NOMO-1 treated with DMSO at 0.1 percent for 48 hours (cell line): Measurements from ENCODE around the gene GRK6.

Experiments used
- DNase-seq: peaks from one replicate; lab custom pipeline; 2025; ENCODE audit not compliant: unreplicated experiment; lab: John Stamatoyannopoulos, UW

The GRK6 gene

DNA sequence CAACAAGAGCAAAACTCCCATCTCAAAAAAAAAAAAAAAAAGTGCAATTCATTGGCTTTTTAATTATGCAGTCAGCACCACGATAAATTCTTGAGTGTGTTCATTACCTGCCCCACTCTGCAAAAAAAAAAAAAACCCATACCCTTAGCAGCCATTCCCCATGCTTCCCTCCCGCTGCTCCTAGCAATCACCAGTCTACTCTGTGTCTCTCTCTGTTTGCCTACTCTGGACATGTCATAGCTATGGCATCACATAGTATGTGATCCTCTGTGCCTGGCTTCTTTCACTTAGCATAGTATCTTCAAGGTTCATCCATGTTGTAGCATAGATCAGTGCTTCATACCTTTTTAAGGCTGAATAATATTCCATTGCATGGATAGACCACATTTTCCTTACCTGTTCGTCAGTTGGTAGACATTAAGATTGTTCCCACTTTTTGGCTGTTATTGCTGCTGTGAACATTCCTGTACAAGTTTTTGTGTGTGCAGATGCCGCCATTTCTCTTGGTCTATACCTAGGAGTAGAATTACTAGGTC lies 13.1 kb downstream of the GRK6 start:
- DNase-seq = no peak

- no peak for DNase-seq
Measured at GRCh38 chr5:177440211-177440989, 13.9 kb downstream of the GRK6 start.

GRCh38 chr5:177440990-177441780 lies 14.7 kb downstream of the GRK6 start:
- no peak for DNase-seq

- no peak for DNase-seq
Measured at GRCh38 chr5:177442066-177442826, 15.8 kb downstream of the GRK6 start.

- no peak for DNase-seq
Measured at GRCh38 chr5:177443144-177443983, 16.9 kb downstream of the GRK6 start.

- no peak for DNase-seq
Measured at GRCh38 chr5:177444106-177445051, 17.9 kb downstream of the GRK6 start.

DNA sequence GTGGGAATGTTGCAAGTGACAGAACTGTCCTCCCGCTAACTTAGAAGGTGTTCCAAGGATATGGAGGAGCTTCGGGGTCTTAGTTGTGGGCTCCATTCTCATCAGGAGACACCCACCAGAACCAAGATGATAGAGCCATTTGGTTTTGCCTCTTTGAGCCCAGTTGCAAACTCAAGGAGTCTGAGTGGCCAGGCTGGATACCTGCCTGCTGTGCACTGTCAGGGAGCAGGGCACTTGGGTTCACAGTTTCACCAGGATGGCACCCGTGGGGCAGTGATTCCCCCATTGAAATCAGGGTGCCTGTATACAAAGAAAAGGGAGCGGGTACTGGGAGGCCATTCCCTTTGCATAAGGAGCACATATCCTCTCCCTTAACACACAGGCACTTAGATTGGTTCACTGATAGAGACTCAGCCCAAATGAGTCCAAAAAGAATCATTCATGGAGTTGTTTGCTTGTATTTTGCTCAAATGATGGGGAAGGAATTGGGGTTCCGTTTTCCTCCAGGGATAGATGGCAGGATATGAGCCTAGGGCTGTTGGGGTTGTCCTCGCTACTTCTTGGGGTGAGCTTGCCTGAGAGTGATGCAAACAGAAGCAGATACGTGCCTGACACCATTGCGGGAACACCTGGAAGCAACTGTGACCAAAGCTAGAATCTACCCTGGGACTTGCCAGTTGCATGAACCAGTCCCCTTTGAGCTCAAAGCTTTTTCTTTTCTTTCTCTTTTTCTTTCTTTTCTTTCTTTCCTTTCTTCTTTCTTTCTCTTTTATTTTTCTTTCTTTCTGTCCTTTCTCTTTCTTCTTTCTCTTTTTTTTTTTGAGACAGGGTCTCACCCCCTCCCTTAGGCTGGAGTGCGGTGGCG lies 18.8 kb downstream of the GRK6 start:
- DNase-seq = no peak

DNA sequence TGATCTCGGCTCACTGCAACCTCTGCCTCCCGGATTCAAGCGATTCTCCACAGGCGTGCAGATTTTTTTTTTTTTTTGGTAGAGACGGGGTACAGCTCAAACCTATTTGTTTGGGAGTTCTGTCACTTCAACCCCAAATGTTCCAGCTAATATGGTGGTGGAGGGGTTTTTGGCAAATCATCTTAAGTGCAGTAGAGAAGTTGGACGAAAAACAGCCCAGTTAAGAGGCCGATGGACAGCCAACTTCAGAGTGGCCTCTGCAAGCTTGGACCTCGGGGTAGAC lies 19.4 kb downstream of the GRK6 start:
- no peak for DNase-seq

DNA sequence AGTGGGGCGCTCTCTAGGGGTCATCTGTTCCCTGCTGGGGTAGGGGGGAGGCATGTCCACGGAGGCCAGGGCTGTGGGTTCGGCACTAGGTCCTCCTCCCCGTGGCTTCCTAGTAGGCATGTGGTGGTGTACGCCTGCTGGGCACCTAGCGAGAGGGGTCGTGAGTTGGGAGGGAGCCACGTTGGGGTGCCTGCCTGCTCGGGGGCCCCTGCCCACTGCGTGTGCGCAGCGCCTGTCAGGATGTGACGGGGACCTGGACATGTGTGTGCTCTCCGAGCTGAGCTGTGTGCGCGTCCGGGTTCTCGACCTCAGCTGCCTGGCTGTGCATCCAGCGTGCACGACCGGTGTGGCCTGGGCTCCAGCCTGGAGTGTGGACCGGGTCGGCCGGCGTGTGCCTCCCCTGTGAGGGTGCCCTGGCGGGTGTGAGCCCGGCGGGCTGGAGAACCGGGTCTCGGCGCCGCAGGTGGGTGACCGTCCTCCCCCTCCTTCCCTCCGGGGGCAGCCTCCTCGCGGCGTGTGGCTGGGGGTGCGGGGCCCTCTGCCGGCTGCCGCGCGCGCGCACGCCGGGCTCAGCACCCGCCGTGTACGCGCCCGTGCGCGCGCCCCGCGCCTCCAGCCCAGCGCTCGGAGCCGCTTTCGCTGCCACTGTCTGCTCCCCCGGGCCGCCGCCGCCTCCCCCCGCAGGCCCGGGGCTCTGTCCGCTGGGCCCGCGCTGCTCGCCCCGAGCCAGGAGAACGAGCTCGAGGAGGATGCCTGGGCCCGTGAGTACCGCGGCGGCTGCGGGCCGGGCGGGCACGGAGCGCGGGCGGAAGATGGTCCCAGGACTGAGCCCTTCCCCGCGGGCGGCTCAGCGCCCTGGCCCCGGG lies 20.0 kb downstream of the GRK6 start, which contains the start of gene PRR7:
Gene PRR7, plus strand, starts transcription at position 615 of the 866 bp plus-strand sequence. CDS start 8,254 bp downstream, outside the sequence.
- DNase-seq = peak; percentile 64

DNA sequence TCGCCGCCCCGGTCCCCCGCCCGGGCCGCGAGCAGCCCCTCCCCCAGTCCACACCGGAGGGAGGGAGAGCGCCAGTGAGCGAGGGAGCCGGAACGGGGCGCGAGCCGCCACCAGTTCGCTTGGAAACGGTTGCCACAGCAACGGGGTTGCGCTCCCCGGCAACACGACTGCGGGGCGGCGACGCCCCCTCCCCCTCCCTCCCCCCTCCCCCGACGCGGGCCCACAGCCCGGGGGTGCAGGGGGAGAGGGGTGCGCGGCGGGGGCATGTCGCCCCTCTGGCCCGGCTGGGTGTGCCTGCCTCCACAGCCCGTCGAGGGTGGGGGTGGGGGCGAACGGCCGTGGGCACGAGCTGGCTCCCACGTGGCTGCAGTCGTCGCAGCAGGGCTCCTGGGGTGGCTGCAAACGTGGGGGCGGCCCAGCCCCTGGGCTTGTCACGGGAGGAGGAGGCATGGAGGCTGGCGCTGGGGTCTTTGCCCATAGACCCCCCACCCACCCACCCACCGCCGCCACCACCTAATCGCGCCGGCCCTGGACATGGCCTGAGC lies 20.7 kb downstream of the GRK6 start:
- DNase-seq = peak; percentile 21

GRCh38 chr5:177447611-177448243 lies 21.3 kb downstream of the GRK6 start:
- peak; percentile 12 for DNase-seq

DNA sequence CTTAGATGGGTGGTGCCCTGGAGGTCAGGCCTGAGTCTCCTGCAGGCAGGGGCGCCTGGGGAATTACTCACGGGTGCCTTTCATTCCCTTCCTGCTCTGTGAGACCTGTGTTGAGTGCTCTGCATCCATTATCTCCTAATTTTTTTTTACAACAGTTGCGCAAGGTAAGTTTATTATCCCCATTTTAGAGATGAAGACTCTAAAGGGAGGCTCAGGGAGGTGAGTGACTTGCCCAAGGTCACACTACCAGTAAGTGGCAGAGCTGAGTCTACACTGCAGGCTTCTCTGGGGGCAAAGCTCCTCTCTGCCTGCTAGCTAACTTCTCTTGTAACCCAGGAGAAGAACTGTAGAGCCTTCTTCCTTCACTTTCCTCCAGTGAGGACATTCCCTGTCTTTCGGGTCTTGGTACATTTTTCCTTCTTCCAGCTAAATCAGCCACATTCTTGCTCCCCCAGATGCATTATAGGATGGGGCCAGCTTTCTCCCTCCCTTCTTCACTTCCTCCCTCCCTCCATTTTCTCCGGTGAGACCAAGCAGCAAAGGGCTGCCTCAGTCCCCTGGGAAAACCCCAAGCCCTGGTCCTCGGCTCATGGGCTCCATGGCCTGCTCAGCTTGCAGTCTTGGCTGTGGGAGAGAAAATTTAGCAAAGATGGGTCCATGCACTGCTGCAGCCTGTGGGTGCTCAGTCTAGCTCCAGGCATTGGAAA lies 21.9 kb downstream of the GRK6 start:
- no peak for DNase-seq

DNA sequence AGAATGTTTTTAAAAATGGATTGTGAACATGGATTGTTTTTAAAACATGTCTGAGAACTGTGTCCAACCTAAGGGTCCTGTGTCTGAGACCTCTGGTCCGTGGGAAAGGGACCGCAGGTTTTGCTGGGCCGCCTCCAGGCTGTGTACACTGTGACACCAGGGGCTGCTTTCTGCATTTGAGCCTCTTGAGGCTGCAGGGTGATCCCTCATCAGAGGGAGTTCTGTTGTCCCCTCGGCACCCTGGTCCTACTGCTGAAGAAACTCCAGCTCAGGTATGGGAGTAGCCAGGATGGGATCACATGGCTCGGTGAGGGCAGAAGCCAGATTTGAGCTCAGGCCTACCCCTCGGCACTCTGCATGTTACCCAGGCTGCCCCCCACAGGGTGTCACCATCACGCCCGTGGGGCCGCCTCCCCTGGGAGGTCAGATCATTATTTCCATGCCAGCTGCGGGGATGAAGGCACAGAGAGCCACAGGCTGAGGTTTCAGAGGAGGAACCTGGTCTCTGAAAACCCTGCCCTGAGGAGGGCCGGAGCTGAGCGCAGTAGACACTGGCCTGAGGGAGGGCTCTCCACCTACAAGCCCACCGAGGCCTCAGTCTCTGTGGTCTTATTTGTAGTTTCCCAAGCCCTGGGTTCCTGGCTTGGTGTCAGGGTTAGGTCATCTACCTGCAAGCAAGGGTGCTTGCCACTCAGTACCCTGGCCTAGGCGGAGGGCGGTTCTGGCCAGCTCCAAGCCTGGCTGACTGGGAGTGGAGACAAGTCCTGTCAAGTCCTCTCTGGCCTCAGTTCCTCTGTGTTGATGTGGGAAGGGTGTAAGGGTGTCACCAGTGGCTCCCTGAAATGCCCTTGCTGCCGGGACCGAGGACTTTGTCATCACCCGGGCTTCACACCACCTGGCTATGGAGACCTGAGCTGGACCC lies 22.9 kb downstream of the GRK6 start:
- no peak for DNase-seq

- no peak for DNase-seq
Measured at GRCh38 chr5:177450667-177451424, 24.4 kb downstream of the GRK6 start.
